HFFc6 (cell line): ENCODE measurements around the gene SGO1. TPM values are rescaled to one million over a fixed set of nuclear protein-coding genes. Genes with fewer than 3 reads are reported as not detected.

Experiments used
- DNase-seq: peaks from one replicate; pipeline ENCODE4 v3.0.0-alpha.2; 2018
- H3K27ac Mint-ChIP-seq: 2 replicates; pipeline ENCODE4 v1.8.0; 2020; ENCODE audit warnings: mild to moderate bottlenecking, mixed read lengths
- H3K27me3 Mint-ChIP-seq: 2 replicates; pipeline ENCODE4 v1.8.0; 2021; ENCODE audit warnings: mild to moderate bottlenecking, moderate library complexity, mixed read lengths; ENCODE audit not compliant: insufficient read depth
- H3K36me3 Mint-ChIP-seq: 2 replicates; pipeline ENCODE4 v1.8.0; 2021; ENCODE audit warnings: low read depth, mixed read lengths
- H3K4me1 Mint-ChIP-seq: 2 replicates; pipeline ENCODE4 v1.8.0; 2020; ENCODE audit warnings: low read depth, mixed read lengths
- H3K4me3 Mint-ChIP-seq: 2 replicates; pipeline ENCODE4 v1.8.0; 2020; ENCODE audit warnings: mild to moderate bottlenecking, moderate library complexity, mixed read lengths
- H3K9me3 Mint-ChIP-seq: 2 replicates; pipeline ENCODE4 v1.8.0; 2020; ENCODE audit warnings: mild to moderate bottlenecking, mixed read lengths
- CTCF ChIP-seq: fragments of 200-600 bp; sonication (generic); IDR thresholded peaks from 2 replicates; pipeline ENCODE4 v1.5.0; 2021; ENCODE audit warnings: antibody characterized with exemption, mild to moderate bottlenecking
- total RNA-seq, 6 experiments: library from RNA; stranded (reverse); fragmentation: NEBNext Ultra II Directional; extraction: Animal tissue kit (Norgen Biotek cat#: 25700); gene quantifications; 2 replicates in 1 of 6; 3 replicates in 5 of 6; pipeline ENCODE4 v1.2.3, GENCODE V29; 2021

Gene SGO1
- total RNA-seq, 6 experiments from 2014 or later, result 5.6 to 14.3 (median 12.0) TPM

- Mint-ChIP-seq H3K36me3 (no peaks in the 10 kb centered on the region), H3K4me3 (no peak overlapping the region), H3K27me3 (no peaks in the 10 kb centered on the region; the same call in 1 of the 2 replicates), H3K9me3 (no peaks in the 10 kb centered on the region), H3K27ac (no peak overlapping the region), H3K4me1 (no peaks in the 10 kb centered on the region)
- no peak for TF ChIP-seq CTCF
- DNase-seq, result no peak
These were observed 11.8 kb upstream of the SGO1 start for GRCh38 chr3:20197775-20198174.

GRCh38 chr3:20194793-20195460, 8.9 kb upstream of the SGO1 start:
- DNase-seq, result no peak
- no peak overlapping the region for H3K4me3 Mint-ChIP-seq
- TF ChIP-seq CTCF, result no peak
- H3K9me3 Mint-ChIP-seq, result no peaks in the 10 kb centered on the region
- no peaks in the 10 kb centered on the region for H3K36me3 Mint-ChIP-seq
- no peaks in the 10 kb centered on the region for H3K4me1 Mint-ChIP-seq
- no peaks in the 10 kb centered on the region; the same call in 1 of the 2 replicates for H3K27me3 Mint-ChIP-seq
- H3K27ac Mint-ChIP-seq, result no peak overlapping the region

GRCh38 chr3:20190991-20191390, 5.0 kb upstream of the SGO1 start:
- Mint-ChIP-seq H3K4me1 (no peaks in the 10 kb centered on the region), H3K4me3 (no peak overlapping the region), H3K27me3 (no peaks in the 10 kb centered on the region), H3K27ac (no peak overlapping the region), H3K36me3 (no peaks in the 10 kb centered on the region), H3K9me3 (no peaks in the 10 kb centered on the region)
- TF ChIP-seq CTCF, result no peak
- DNase-seq, result no peak

- Mint-ChIP-seq H3K4me1 (no peaks in the 10 kb centered on the region), H3K27me3 (no peaks in the 10 kb centered on the region), H3K36me3 (no peaks in the 10 kb centered on the region), H3K27ac (no peak overlapping the region), H3K9me3 (no peaks in the 10 kb centered on the region), H3K4me3 (no peak overlapping the region)
- DNase-seq, result no peak
- TF ChIP-seq CTCF, result no peak
These were observed 596 bp upstream of the SGO1 start for GRCh38 chr3:20186600-20187004.

GRCh38 chr3:20185331-20185678, 701 bp downstream of the SGO1 start:
- DNase-seq, result peak; percentile 10
- Mint-ChIP-seq H3K4me3 (no peak overlapping the region), H3K36me3 (no peaks in the 10 kb centered on the region), H3K27me3 (no peaks in the 10 kb centered on the region), H3K4me1 (no peaks in the 10 kb centered on the region), H3K9me3 (no peaks in the 10 kb centered on the region), H3K27ac (no peak overlapping the region)
- TF ChIP-seq CTCF, result no peak

- DNase-seq, result no peak
- no peak for TF ChIP-seq CTCF
- no peaks in the 10 kb centered on the region for H3K9me3 Mint-ChIP-seq
- H3K27ac Mint-ChIP-seq, result no peak overlapping the region
- H3K4me3 Mint-ChIP-seq, result no peak overlapping the region
- H3K27me3 Mint-ChIP-seq, result no peaks in the 10 kb centered on the region; the same call in 1 of the 2 replicates
- peaks cover 6% of the 10 kb centered on the region; the same call in 1 of the 2 replicates for H3K36me3 Mint-ChIP-seq
- H3K4me1 Mint-ChIP-seq, result no peaks in the 10 kb centered on the region
These were observed 3.8 kb downstream of the SGO1 start for GRCh38 chr3:20182206-20182605.
